Measurements from ENCODE around the gene TSC22D2.
"Not testable (repeated sequence)": the region's sequence is repeated elsewhere in the genome, so short reads cannot be mapped to it uniquely, and the experiment has no call there.

The TSC22D2 gene

GRCh38 chr3:150467381-150467780 is 59.3 kb downstream of the TSC22D2 start:
- Mint-ChIP-seq H3K36me3 (ENCODE audit: low read depth) (peaks cover 4% of the 10 kb centered on the region), H3K4me1 (peaks cover 8% of the 10 kb centered on the region), H3K4me3 (no peak overlapping the region), H3K27me3 (ENCODE audit: low read depth, poor library complexity) (peaks cover 5% of the 10 kb centered on the region), H3K27ac (no peak overlapping the region), H3K9me3 (no peaks in the 10 kb centered on the region)
- no peak for DNase-seq
- no peak for TF ChIP-seq CTCF (IDR thresholded peaks at IDR 0.05)

- Mint-ChIP-seq H3K27ac (no peak overlapping the region), H3K36me3 (ENCODE audit: low read depth) (peaks cover 8% of the 10 kb centered on the region), H3K9me3 (peaks cover 9% of the 10 kb centered on the region), H3K4me1 (peaks cover 8% of the 10 kb centered on the region), H3K4me3 (no peak overlapping the region), H3K27me3 (ENCODE audit: low read depth, poor library complexity) (peaks cover 5% of the 10 kb centered on the region)
- no peak for TF ChIP-seq CTCF (IDR thresholded peaks at IDR 0.05)
- no peak for DNase-seq
These were observed 61.2 kb downstream of the TSC22D2 start for GRCh38 chr3:150469031-150469930.

GRCh38 chr3:150469931-150470740 is 62.0 kb downstream of the TSC22D2 start:
- peaks cover 9% of the 10 kb centered on the region for H3K9me3 Mint-ChIP-seq
- peaks cover 8% of the 10 kb centered on the region for H3K36me3 Mint-ChIP-seq (ENCODE audit: low read depth)
- no peak overlapping the region for H3K27ac Mint-ChIP-seq
- H3K4me3 Mint-ChIP-seq = no peak overlapping the region
- H3K4me1 Mint-ChIP-seq = peaks cover 8% of the 10 kb centered on the region
- no peak for TF ChIP-seq CTCF (IDR thresholded peaks at IDR 0.05)
- peaks cover 5% of the 10 kb centered on the region for H3K27me3 Mint-ChIP-seq (ENCODE audit: low read depth, poor library complexity)
- no peak for DNase-seq

GRCh38 chr3:150472421-150472820 is 64.3 kb downstream of the TSC22D2 start:
- Mint-ChIP-seq H3K4me3 (no peak overlapping the region), H3K27me3 (ENCODE audit: low read depth, poor library complexity) (peaks cover 5% of the 10 kb centered on the region), H3K9me3 (peaks cover 29% of the 10 kb centered on the region), H3K27ac (no peak overlapping the region), H3K36me3 (ENCODE audit: low read depth) (peaks cover 15% of the 10 kb centered on the region), H3K4me1 (peaks cover 8% of the 10 kb centered on the region)
- no peak for TF ChIP-seq CTCF (IDR thresholded peaks at IDR 0.05)
- no peak for DNase-seq

- peaks cover 35% of the 10 kb centered on the region for H3K9me3 Mint-ChIP-seq
- peaks cover 19% of the 10 kb centered on the region for H3K36me3 Mint-ChIP-seq (ENCODE audit: low read depth)
- H3K4me1 Mint-ChIP-seq; DNase-seq; H3K27me3 Mint-ChIP-seq (ENCODE audit: low read depth, poor library complexity); H3K27ac Mint-ChIP-seq; H3K4me3 Mint-ChIP-seq: not testable (repeated sequence)
These were observed 65.1 kb downstream of the TSC22D2 start for GRCh38 chr3:150473161-150473560.

- no peak for TF ChIP-seq CTCF (IDR thresholded peaks at IDR 0.05)
- peaks cover 44% of the 10 kb centered on the region for H3K9me3 Mint-ChIP-seq
- no peak for DNase-seq
- no peak overlapping the region for H3K4me3 Mint-ChIP-seq
- H3K4me1 Mint-ChIP-seq = no peaks in the 10 kb centered on the region
- H3K36me3 Mint-ChIP-seq (ENCODE audit: low read depth) = peaks cover 29% of the 10 kb centered on the region
- peak overlapping the region; percentile 90 for H3K27ac Mint-ChIP-seq
- H3K27me3 Mint-ChIP-seq (ENCODE audit: low read depth, poor library complexity) = no peaks in the 10 kb centered on the region
These were observed 71.3 kb downstream of the TSC22D2 start for GRCh38 chr3:150479370-150479769.
